ENCODE measurements around the gene RBMS1.

DNA sequence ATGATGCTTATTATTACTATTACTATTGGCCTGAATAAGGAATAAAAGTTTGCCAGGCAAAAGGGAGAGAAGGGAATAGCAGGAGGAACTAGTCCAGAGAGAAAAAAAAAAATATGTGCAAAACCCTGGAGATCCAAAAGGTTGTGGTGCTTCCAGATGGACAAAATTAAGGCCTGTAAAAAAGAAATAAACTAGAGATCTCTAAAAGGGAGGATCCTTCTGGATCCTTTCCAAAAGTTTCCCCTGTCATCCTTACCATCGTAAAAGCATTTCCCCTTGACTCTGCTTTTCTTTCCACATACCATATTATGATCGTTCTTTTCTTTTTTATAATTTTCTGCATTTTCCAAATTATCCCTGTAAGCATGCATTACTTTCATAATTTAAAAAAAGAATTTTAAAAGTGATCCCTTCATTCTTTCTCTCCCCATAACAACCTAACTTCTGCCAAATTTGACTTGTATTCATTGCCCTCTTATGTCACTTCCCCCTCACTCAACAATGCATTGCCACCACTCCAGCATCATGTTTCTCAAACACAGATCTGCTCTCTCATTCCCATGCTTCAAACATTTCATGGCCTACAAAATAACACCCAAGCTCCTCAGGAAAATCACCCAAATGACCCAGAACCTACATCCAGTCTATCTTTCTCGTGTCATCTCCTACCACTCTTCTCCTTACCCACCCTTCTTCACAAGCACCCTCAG lies 40.3 kb downstream of the RBMS1 start:
- TF ChIP-seq, protein P1, sequence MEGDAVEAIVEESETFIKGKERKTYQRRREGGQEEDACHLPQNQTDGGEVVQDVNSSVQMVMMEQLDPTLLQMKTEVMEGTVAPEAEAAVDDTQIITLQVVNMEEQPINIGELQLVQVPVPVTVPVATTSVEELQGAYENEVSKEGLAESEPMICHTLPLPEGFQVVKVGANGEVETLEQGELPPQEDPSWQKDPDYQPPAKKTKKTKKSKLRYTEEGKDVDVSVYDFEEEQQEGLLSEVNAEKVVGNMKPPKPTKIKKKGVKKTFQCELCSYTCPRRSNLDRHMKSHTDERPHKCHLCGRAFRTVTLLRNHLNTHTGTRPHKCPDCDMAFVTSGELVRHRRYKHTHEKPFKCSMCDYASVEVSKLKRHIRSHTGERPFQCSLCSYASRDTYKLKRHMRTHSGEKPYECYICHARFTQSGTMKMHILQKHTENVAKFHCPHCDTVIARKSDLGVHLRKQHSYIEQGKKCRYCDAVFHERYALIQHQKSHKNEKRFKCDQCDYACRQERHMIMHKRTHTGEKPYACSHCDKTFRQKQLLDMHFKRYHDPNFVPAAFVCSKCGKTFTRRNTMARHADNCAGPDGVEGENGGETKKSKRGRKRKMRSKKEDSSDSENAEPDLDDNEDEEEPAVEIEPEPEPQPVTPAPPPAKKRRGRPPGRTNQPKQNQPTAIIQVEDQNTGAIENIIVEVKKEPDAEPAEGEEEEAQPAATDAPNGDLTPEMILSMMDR (IDR thresholded peaks at IDR 0.05; ENCODE audit: low read depth, low read length, missing input control) = no peak
- TF ChIP-seq, protein P2, sequence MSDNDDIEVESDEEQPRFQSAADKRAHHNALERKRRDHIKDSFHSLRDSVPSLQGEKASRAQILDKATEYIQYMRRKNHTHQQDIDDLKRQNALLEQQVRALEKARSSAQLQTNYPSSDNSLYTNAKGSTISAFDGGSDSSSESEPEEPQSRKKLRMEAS (IDR thresholded peaks at IDR 0.05) = no peak
- no peak for TF ChIP-seq RAD21 (IDR thresholded peaks at IDR 0.05)
- no peak for TF ChIP-seq RXRA (IDR thresholded peaks at IDR 0.05)
